Activated CD8-positive, alpha-beta T cell treated with anti-CD3 and anti-CD28 coated beads, Interleukin-2, amount 10 ng/mL, durations not matched to agents 7 days and 5 days (primary cell): ENCODE results near the gene IGF1R. TPM values are rescaled to one million over a fixed set of nuclear protein-coding genes. Genes with fewer than 3 reads are reported as not detected.

Experiments
- ATAC-seq: fragments of 150-1000 bp; cut with Tn5 transposase; one replicate; pipeline ENCODE4 v1.10.0; 2021; ENCODE audit warnings: moderate library complexity
- CTCF ChIA-PET: fragments of 350-600 bp; sonication (Branson Sonifier 250); formaldehyde crosslinking; loops from one replicate; lab custom pipeline; 2021; ENCODE audit warnings: antibody characterized with exemption; lab: Charles Lee
- POLR2A ChIA-PET: fragments of 350-600 bp; sonication (Branson Sonifier 250); formaldehyde crosslinking; loops from one replicate; lab custom pipeline; 2021; ENCODE audit warnings: antibody characterized with exemption; lab: Charles Lee
- DNase-seq: peaks from one replicate; pipeline ENCODE4 v3.0.0-alpha.2; 2020
- H3K27ac Mint-ChIP-seq: one replicate; pipeline ENCODE4 v1.8.0; 2021; ENCODE audit warnings: mild to moderate bottlenecking, mixed read lengths
- H3K27me3 Mint-ChIP-seq: one replicate; pipeline ENCODE4 v1.8.0; 2021; ENCODE audit warnings: low read depth, mixed read lengths
- H3K36me3 Mint-ChIP-seq: one replicate; pipeline ENCODE4 v1.8.0; 2021; ENCODE audit warnings: low read depth, mixed read lengths
- H3K4me1 Mint-ChIP-seq: one replicate; pipeline ENCODE4 v1.8.0; 2021; ENCODE audit warnings: low read depth, mixed read lengths
- H3K4me3 Mint-ChIP-seq: one replicate; pipeline ENCODE4 v1.8.0; 2021; ENCODE audit warnings: mild to moderate bottlenecking, mixed read lengths
- H3K9me3 Mint-ChIP-seq: one replicate; pipeline ENCODE4 v1.8.0; 2022; ENCODE audit warnings: mixed read lengths; ENCODE audit not compliant: insufficient read depth
- total RNA-seq, 2 experiments: library from RNA; stranded (reverse); gene quantifications; one replicate each; pipeline ENCODE4 v1.2.3, GENCODE V29; 2021

IGF1R gene
- total RNA-seq, 2 experiments from 2014 or later = 9.1 to 10.6 TPM

DNA sequence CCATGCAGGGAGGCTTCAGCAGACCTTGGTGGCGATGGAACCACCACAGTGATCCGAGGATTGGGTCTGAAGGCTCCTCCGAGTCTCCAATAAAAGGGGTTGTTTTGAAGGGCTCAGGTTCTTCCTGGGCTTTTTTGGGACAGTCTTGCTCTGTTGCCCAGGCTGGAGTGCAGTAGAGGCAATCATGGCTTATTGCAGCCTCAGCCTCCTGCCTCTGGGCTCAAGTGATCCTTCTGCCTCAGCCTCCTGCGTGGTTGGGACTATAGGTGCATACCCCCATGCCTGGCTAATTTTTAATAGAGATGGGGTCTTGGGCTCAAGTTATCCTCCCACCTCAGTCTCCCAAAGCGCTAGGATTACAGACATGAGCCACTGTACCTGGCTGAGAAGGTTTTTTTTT is 84.8 kb downstream of the IGF1R start:
- H3K27ac Mint-ChIP-seq = no peak overlapping the region
- no peaks in the 10 kb centered on the region for H3K36me3 Mint-ChIP-seq
- no peak overlapping the region for H3K4me3 Mint-ChIP-seq
- no peak for DNase-seq
- ChIA-PET CTCF (no interaction called here), POLR2A (no interaction called here)
- ATAC-seq = no peak
- H3K4me1 Mint-ChIP-seq = peaks cover 4% of the 10 kb centered on the region
- H3K9me3 Mint-ChIP-seq = no peaks in the 10 kb centered on the region
- no peaks in the 10 kb centered on the region for H3K27me3 Mint-ChIP-seq

DNA sequence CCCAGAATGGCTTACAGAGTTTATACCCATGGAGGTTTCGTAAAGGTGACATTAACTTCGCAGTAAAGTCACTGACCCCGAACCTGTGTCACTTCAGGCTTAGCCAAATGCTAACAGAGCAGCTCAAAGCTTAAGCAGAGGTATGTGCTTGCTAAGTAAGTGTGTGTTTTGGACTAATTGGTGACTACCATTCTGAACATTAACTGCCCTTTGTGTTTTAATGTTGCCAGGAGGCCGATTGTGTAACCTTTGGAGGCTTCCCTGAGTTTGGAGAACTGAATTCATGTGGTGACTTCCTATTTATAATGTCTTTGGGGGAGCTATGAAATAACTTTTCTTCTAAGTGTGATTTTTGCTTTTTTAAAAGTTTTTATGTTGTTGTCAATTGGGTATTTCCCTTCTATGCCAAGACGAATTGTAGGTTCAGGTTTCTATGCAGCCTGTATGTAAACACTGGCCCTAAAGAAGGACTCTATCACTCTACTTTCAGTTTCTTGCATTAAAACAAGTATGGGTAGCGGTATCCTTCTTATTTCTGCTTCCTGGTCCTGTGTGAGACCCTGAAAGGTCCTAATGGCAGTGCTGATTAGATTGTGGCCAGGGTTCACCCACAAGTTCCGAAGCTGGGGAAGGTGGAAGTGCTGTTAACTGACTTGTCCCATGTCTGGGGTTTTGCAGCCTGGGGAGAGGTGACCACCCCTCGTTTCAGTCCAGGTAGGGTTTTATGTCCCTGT is 86.3 kb downstream of the IGF1R start:
- Mint-ChIP-seq H3K4me1 (peaks cover 11% of the 10 kb centered on the region), H3K4me3 (no peak overlapping the region), H3K27ac (no peak overlapping the region), H3K9me3 (no peaks in the 10 kb centered on the region), H3K27me3 (no peaks in the 10 kb centered on the region), H3K36me3 (no peaks in the 10 kb centered on the region)
- DNase-seq (no peak), ATAC-seq (no peak)
- CTCF ChIA-PET = no interaction called here
- POLR2A ChIA-PET = no interaction called here

- CTCF ChIA-PET = no interaction called here
- no peak for DNase-seq
- Mint-ChIP-seq H3K9me3 (no peaks in the 10 kb centered on the region), H3K36me3 (no peaks in the 10 kb centered on the region), H3K27me3 (no peaks in the 10 kb centered on the region), H3K4me1 (peaks cover 16% of the 10 kb centered on the region), H3K27ac (no peak overlapping the region), H3K4me3 (no peak overlapping the region)
- no peak for ATAC-seq
- POLR2A ChIA-PET = no interaction called here
Measured at GRCh38 chr15:98735304-98735703, 87.0 kb downstream of the IGF1R start.

DNA sequence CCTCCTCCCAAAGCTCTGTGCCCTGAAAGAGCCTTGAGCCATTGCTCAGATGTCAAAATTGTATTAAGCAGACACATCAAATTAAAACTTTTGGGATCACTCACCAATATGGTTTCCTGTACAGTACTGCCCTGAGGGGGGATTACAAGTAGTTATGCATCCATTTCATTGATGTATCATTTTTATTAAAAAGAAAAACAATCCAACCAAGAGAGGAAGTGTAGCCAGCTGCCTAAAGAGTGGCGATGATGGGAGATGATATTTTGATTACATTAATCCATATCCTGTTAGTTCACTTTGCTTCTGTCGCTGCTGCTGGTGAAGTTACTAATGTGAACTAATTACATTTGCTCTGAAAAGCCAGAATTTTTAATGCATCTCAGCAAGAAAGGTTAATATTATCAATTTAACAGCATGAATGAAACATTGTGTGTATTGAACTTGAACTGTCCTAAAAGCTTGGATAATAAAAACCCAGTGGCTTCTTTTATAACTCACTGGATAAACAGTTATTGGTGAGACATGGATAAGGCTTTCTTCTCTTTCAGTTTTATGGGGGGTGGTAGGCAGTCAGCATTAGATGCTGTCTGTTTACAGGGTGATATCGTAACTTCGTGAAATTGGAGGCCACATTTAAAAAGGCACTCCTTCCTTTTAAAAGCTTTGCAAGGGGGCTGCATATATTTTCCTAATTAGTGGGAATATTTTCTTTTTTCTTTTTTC is 87.7 kb downstream of the IGF1R start:
- POLR2A ChIA-PET = no interaction called here
- Mint-ChIP-seq H3K36me3 (no peaks in the 10 kb centered on the region), H3K9me3 (no peaks in the 10 kb centered on the region), H3K4me3 (no peak overlapping the region), H3K4me1 (peaks cover 18% of the 10 kb centered on the region), H3K27ac (no peak overlapping the region), H3K27me3 (no peaks in the 10 kb centered on the region)
- CTCF ChIA-PET = no interaction called here
- no peak for ATAC-seq
- DNase-seq = no peak

DNA sequence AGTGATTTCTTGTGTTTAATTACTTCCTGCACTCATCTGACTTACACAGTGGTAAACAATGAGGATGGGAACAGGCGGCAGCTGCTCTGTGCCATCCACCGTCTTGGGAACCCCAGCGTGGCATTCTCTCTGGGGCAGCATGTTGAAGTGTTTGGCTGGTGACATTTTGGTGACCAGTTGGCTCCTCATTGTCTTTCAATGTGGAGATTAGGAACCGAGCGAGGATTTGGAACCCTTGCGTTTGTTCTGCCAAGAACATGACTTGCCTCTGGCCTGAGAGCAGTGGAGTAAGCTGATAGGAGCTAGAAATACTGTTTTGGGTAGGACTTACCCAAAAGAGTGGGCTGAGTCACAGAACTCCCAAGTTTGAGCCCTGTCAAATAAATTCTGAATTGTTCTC is 88.8 kb downstream of the IGF1R start:
- Mint-ChIP-seq H3K4me1 (peaks cover 18% of the 10 kb centered on the region), H3K9me3 (no peaks in the 10 kb centered on the region), H3K27ac (no peak overlapping the region), H3K27me3 (no peaks in the 10 kb centered on the region), H3K36me3 (no peaks in the 10 kb centered on the region), H3K4me3 (no peak overlapping the region)
- ChIA-PET CTCF (no interaction called here), POLR2A (no interaction called here)
- ATAC-seq = no peak
- DNase-seq = no peak

DNA sequence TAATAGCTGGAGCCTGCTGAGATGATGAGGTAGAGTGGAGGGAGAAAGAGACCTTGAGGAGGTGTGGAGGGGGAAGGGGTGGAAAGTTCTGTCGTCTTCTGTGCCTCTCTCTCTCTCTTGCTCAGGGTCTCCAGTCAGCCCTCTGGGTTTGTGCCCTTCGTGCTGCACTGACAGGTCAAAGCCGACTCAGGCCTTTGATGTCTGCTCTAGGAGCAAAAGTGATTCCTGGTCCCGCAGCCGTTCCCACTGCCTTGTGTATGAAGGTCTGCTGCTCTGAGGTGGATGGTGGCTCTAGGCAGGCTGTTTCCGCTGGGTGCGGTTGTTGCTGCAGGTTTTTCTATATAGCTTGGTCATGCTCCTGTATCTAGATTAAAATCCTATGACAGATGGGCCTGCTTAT is 89.4 kb downstream of the IGF1R start:
- Mint-ChIP-seq H3K4me1 (peaks cover 18% of the 10 kb centered on the region), H3K27ac (no peak overlapping the region), H3K27me3 (no peaks in the 10 kb centered on the region), H3K4me3 (no peak overlapping the region), H3K36me3 (no peaks in the 10 kb centered on the region), H3K9me3 (no peaks in the 10 kb centered on the region)
- ATAC-seq (no peak), DNase-seq (no peak)
- CTCF ChIA-PET = interaction anchor here (0.6 kb wide), 1 partner anchor 217 kb away, joined by 3 read pairs; no protein-coding TSS in a partner anchor
- POLR2A ChIA-PET = no interaction called here

GRCh38 chr15:98738689-98739401 is 90.5 kb downstream of the IGF1R start:
- H3K27ac Mint-ChIP-seq = peak overlapping the region; percentile 35
- ATAC-seq = no peak
- no peaks in the 10 kb centered on the region for H3K9me3 Mint-ChIP-seq
- H3K4me3 Mint-ChIP-seq = no peak overlapping the region
- peaks cover 18% of the 10 kb centered on the region for H3K4me1 Mint-ChIP-seq
- H3K36me3 Mint-ChIP-seq = no peaks in the 10 kb centered on the region
- no peak for DNase-seq
- no peaks in the 10 kb centered on the region for H3K27me3 Mint-ChIP-seq
- ChIA-PET POLR2A (no interaction called here), CTCF (no interaction called here)

- no peaks in the 10 kb centered on the region for H3K9me3 Mint-ChIP-seq
- no peak for ATAC-seq
- H3K4me3 Mint-ChIP-seq = no peak overlapping the region
- H3K27ac Mint-ChIP-seq = no peak overlapping the region
- DNase-seq = no peak
- ChIA-PET POLR2A (no interaction called here), CTCF (no interaction called here)
- no peaks in the 10 kb centered on the region for H3K27me3 Mint-ChIP-seq
- H3K36me3 Mint-ChIP-seq = no peaks in the 10 kb centered on the region
- H3K4me1 Mint-ChIP-seq = peaks cover 18% of the 10 kb centered on the region
Measured at GRCh38 chr15:98740295-98740694, 92.0 kb downstream of the IGF1R start.

DNA sequence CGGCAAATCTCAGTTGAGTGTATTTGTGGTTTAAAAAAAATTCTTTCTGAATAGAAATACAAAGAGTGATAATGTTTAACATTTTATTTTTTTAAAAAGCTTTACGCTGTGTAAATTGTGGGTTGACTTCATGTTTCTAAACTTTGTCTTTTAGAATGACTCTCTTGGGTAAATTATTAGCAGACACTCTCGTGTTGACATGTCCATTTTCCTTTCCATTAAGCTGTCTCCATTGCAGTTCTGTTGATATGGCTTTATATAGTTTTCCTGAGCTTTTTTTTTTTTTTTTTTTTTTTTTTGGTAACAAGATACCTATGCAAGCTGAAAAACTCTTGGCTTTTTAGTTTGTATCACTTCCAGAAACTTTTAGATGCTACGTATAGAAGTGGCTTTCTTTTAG is 92.6 kb downstream of the IGF1R start:
- Mint-ChIP-seq H3K4me3 (no peak overlapping the region), H3K9me3 (no peaks in the 10 kb centered on the region), H3K4me1 (peaks cover 25% of the 10 kb centered on the region), H3K27me3 (no peaks in the 10 kb centered on the region), H3K36me3 (no peaks in the 10 kb centered on the region), H3K27ac (no peak overlapping the region)
- POLR2A ChIA-PET = no interaction called here
- CTCF ChIA-PET = interaction anchor here (1.7 kb wide), 1 partner anchor 39 kb away, joined by 5 read pairs; no protein-coding TSS in a partner anchor
- ATAC-seq (no peak), DNase-seq (no peak)

GRCh38 chr15:98743177-98743576 is 94.8 kb downstream of the IGF1R start:
- no peak overlapping the region for H3K27ac Mint-ChIP-seq
- H3K4me1 Mint-ChIP-seq = peaks cover 25% of the 10 kb centered on the region
- ATAC-seq (no peak), DNase-seq (no peak)
- H3K36me3 Mint-ChIP-seq = no peaks in the 10 kb centered on the region
- CTCF ChIA-PET = no interaction called here
- no peak overlapping the region for H3K4me3 Mint-ChIP-seq
- no peaks in the 10 kb centered on the region for H3K27me3 Mint-ChIP-seq
- POLR2A ChIA-PET = no interaction called here
- no peaks in the 10 kb centered on the region for H3K9me3 Mint-ChIP-seq

GRCh38 chr15:98744506-98744905 is 96.2 kb downstream of the IGF1R start:
- Mint-ChIP-seq H3K27ac (no peak overlapping the region), H3K9me3 (no peaks in the 10 kb centered on the region), H3K4me1 (peaks cover 18% of the 10 kb centered on the region), H3K4me3 (no peak overlapping the region), H3K27me3 (no peaks in the 10 kb centered on the region), H3K36me3 (no peaks in the 10 kb centered on the region)
- ChIA-PET POLR2A (no interaction called here), CTCF (no interaction called here)
- ATAC-seq (no peak), DNase-seq (no peak)

DNA sequence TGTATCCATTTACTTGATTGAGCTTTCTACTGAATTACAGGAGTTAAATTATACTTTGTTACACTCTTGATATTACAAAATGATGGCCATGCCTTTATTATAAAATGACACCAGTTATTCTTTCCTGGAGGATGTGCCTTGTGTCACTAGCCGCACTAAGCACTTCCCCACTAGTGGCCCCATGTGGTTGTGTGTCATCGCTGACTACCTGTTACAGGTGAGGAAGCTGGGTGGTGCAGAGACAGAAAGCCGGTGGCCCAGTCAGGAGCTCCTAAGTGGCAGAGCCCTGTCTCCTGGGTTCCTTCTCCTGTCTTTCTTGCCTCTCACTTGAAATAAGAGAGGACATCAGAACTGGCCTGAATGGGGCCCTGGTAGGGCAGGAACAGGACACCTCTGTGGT is 96.8 kb downstream of the IGF1R start:
- POLR2A ChIA-PET = no interaction called here

More for the DNA sequence above, 96.8 kb downstream of the IGF1R start:
- ATAC-seq (no peak), DNase-seq (no peak)
- CTCF ChIA-PET = no interaction called here
- Mint-ChIP-seq H3K36me3 (no peaks in the 10 kb centered on the region), H3K4me3 (no peak overlapping the region), H3K27me3 (no peaks in the 10 kb centered on the region), H3K9me3 (no peaks in the 10 kb centered on the region), H3K27ac (no peak overlapping the region), H3K4me1 (peaks cover 14% of the 10 kb centered on the region)
